Measurements from ENCODE around the gene PRKG1. TPM values are rescaled to one million over a fixed set of nuclear protein-coding genes. Genes with fewer than 3 reads are reported as not detected.
"Not testable (repeated sequence)": the region's sequence is repeated elsewhere in the genome, so short reads cannot be mapped to it uniquely, and the experiment has no call there.

The PRKG1 gene
- total RNA-seq, 1 donor from 2014 or later, result 0.17 TPM

- no peak for DNase-seq (ENCODE audit: low read depth)
- no peak for TF ChIP-seq CTCF (conservative IDR thresholded peaks at IDR 0.05; ENCODE audit: low read depth, low read length)
- H3K4me3 ChIP-seq (ENCODE audit: low read depth, low read length), result no peak overlapping the region
Measured at GRCh38 chr10:51255381-51255780, 181.1 kb downstream of the PRKG1 start.

- no peak for DNase-seq (ENCODE audit: low read depth)
- H3K4me3 ChIP-seq (ENCODE audit: low read depth, low read length), result no peak overlapping the region
- no peak for TF ChIP-seq CTCF (conservative IDR thresholded peaks at IDR 0.05; ENCODE audit: low read depth, low read length)
Measured at GRCh38 chr10:51257511-51258248, 183.4 kb downstream of the PRKG1 start.

GRCh38 chr10:51260376-51260775 is 186.1 kb downstream of the PRKG1 start:
- H3K4me3 ChIP-seq (ENCODE audit: low read depth, low read length), result no peak overlapping the region
- DNase-seq (ENCODE audit: low read depth), result no peak
- TF ChIP-seq CTCF (conservative IDR thresholded peaks at IDR 0.05; ENCODE audit: low read depth, low read length), result no peak

GRCh38 chr10:51266496-51266895 is 192.2 kb downstream of the PRKG1 start:
- DNase-seq (ENCODE audit: low read depth), result no peak
- TF ChIP-seq CTCF (conservative IDR thresholded peaks at IDR 0.05; ENCODE audit: low read depth, low read length), result no peak
- H3K4me3 ChIP-seq (ENCODE audit: low read depth, low read length), result no peak overlapping the region

GRCh38 chr10:51267980-51268570 is 193.8 kb downstream of the PRKG1 start:
- not testable (repeated sequence) for H3K4me3 ChIP-seq (ENCODE audit: low read depth, low read length); DNase-seq (ENCODE audit: low read depth)

GRCh38 chr10:51269821-51270220 is 195.5 kb downstream of the PRKG1 start:
- DNase-seq (ENCODE audit: low read depth), result peak; percentile 7
- no peak overlapping the region for H3K4me3 ChIP-seq (ENCODE audit: low read depth, low read length)
- TF ChIP-seq CTCF (conservative IDR thresholded peaks at IDR 0.05; ENCODE audit: low read depth, low read length), result no peak

- DNase-seq (ENCODE audit: low read depth), result no peak
- H3K4me3 ChIP-seq (ENCODE audit: low read depth, low read length), result no peak overlapping the region
- no peak for TF ChIP-seq CTCF (conservative IDR thresholded peaks at IDR 0.05; ENCODE audit: low read depth, low read length)
Measured at GRCh38 chr10:51270936-51271530, 196.7 kb downstream of the PRKG1 start.

GRCh38 chr10:51272099-51272498 is 197.8 kb downstream of the PRKG1 start:
- H3K4me3 ChIP-seq (ENCODE audit: low read depth, low read length); DNase-seq (ENCODE audit: low read depth): not testable (repeated sequence)

Data from epithelial cell of proximal tubule (primary cell).